ENCODE data around the gene WDFY2. TPM values are rescaled to one million over a fixed set of nuclear protein-coding genes. Genes with fewer than 3 reads are reported as not detected.
A peak's percentile ranks its signal among the peaks of the same experiment; 100 is the strongest.

Gene WDFY2
- total RNA-seq, 1 donor from 2014 or later, result 43.0 TPM

- DNase-seq, result no peak
- peaks cover 9% of the 10 kb centered on the region for H3K36me3 Mint-ChIP-seq (ENCODE audit: unreplicated experiment)
- H3K27me3 Mint-ChIP-seq (ENCODE audit: unreplicated experiment), result peaks cover 7% of the 10 kb centered on the region
- no peak overlapping the region for H3K4me3 Mint-ChIP-seq (ENCODE audit: unreplicated experiment)
- H3K9me3 Mint-ChIP-seq (ENCODE audit: unreplicated experiment), result no peaks in the 10 kb centered on the region
- no peak overlapping the region for H3K27ac Mint-ChIP-seq (ENCODE audit: unreplicated experiment)
- TF ChIP-seq, protein P1, sequence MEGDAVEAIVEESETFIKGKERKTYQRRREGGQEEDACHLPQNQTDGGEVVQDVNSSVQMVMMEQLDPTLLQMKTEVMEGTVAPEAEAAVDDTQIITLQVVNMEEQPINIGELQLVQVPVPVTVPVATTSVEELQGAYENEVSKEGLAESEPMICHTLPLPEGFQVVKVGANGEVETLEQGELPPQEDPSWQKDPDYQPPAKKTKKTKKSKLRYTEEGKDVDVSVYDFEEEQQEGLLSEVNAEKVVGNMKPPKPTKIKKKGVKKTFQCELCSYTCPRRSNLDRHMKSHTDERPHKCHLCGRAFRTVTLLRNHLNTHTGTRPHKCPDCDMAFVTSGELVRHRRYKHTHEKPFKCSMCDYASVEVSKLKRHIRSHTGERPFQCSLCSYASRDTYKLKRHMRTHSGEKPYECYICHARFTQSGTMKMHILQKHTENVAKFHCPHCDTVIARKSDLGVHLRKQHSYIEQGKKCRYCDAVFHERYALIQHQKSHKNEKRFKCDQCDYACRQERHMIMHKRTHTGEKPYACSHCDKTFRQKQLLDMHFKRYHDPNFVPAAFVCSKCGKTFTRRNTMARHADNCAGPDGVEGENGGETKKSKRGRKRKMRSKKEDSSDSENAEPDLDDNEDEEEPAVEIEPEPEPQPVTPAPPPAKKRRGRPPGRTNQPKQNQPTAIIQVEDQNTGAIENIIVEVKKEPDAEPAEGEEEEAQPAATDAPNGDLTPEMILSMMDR (IDR thresholded peaks at IDR 0.05; ENCODE audit: partially characterized antibody, unreplicated experiment), result no peak
- peaks cover 8% of the 10 kb centered on the region for H3K4me1 Mint-ChIP-seq (ENCODE audit: low read depth, unreplicated experiment)
Observed at GRCh38 chr13:51758691-51759090, 174.4 kb downstream of the WDFY2 start.

GRCh38 chr13:51759240-51759639 is 175.0 kb downstream of the WDFY2 start:
- peaks cover 6% of the 10 kb centered on the region for H3K27me3 Mint-ChIP-seq (ENCODE audit: unreplicated experiment)
- no peak overlapping the region for H3K27ac Mint-ChIP-seq (ENCODE audit: unreplicated experiment)
- H3K36me3 Mint-ChIP-seq (ENCODE audit: unreplicated experiment), result peaks cover 7% of the 10 kb centered on the region
- no peaks in the 10 kb centered on the region for H3K9me3 Mint-ChIP-seq (ENCODE audit: unreplicated experiment)
- H3K4me3 Mint-ChIP-seq (ENCODE audit: unreplicated experiment), result no peak overlapping the region
- H3K4me1 Mint-ChIP-seq (ENCODE audit: low read depth, unreplicated experiment), result peaks cover 11% of the 10 kb centered on the region
- TF ChIP-seq, protein P1 (IDR thresholded peaks at IDR 0.05; ENCODE audit: partially characterized antibody, unreplicated experiment), result no peak
- no peak for DNase-seq

DNA sequence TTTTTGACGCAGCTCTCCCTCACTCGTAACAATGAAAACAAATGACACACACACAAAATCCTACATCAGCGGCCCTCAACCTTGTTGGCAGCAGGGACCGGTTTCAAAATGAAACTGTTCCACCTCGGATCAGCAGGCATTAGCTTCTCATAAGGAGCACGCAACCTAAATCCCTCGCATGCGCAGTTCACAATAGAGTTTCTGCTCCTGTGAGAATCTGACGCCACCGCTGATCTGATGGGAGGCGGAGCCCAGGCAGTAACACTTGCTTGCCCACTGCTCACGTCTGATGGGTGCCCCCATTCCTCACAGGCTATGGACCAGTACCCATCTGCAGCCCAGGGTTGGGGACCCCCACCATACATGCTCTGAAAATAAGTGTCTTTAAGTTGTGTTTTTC is 176.3 kb downstream of the WDFY2 start:
- Mint-ChIP-seq H3K27me3 (ENCODE audit: unreplicated experiment) (peaks cover 7% of the 10 kb centered on the region), H3K4me1 (ENCODE audit: low read depth, unreplicated experiment) (peaks cover 16% of the 10 kb centered on the region), H3K36me3 (ENCODE audit: unreplicated experiment) (no peaks in the 10 kb centered on the region), H3K27ac (ENCODE audit: unreplicated experiment) (no peak overlapping the region), H3K4me3 (ENCODE audit: unreplicated experiment) (no peak overlapping the region), H3K9me3 (ENCODE audit: unreplicated experiment) (no peaks in the 10 kb centered on the region)
- DNase-seq, result no peak
- TF ChIP-seq, protein P1 (IDR thresholded peaks at IDR 0.05; ENCODE audit: partially characterized antibody, unreplicated experiment), result no peak

GRCh38 chr13:51761643-51762350 is 177.5 kb downstream of the WDFY2 start:
- DNase-seq, result no peak
- no peak overlapping the region for H3K27ac Mint-ChIP-seq (ENCODE audit: unreplicated experiment)

DNA sequence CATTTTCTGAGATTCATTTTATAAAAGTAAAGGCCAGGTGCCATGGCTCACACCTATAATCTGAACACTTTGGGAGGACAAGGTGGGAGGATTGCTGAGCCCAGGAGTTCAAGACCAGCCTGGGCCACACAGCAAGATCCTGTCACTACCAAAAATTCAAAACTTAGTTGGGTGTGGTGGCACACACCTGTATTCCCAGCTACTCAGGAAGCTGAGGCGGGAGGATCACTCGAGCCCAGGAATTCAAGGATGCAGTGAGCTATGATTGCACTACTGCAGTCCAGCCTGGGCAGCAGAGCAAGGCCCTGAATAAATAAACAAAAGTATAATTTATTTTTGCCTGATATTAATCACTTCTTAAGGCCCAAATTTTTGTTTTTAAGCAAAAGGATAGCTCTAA is 179.2 kb downstream of the WDFY2 start:
- peaks cover 22% of the 10 kb centered on the region for H3K4me1 Mint-ChIP-seq (ENCODE audit: low read depth, unreplicated experiment)
- peaks cover 14% of the 10 kb centered on the region for H3K27me3 Mint-ChIP-seq (ENCODE audit: unreplicated experiment)
- H3K36me3 Mint-ChIP-seq (ENCODE audit: unreplicated experiment), result no peaks in the 10 kb centered on the region
- DNase-seq, result no peak
- TF ChIP-seq, protein P1 (IDR thresholded peaks at IDR 0.05; ENCODE audit: partially characterized antibody, unreplicated experiment), result no peak
- H3K27ac Mint-ChIP-seq (ENCODE audit: unreplicated experiment), result no peak overlapping the region
- H3K4me3 Mint-ChIP-seq (ENCODE audit: unreplicated experiment), result no peak overlapping the region
- H3K9me3 Mint-ChIP-seq (ENCODE audit: unreplicated experiment), result peaks cover 7% of the 10 kb centered on the region

More at GRCh38 chr13:51761643-51762350, 177.5 kb downstream of the WDFY2 start:
- TF ChIP-seq, protein P1 (IDR thresholded peaks at IDR 0.05; ENCODE audit: partially characterized antibody, unreplicated experiment), result no peak
- peaks cover 16% of the 10 kb centered on the region for H3K4me1 Mint-ChIP-seq (ENCODE audit: low read depth, unreplicated experiment)
- peaks cover 2% of the 10 kb centered on the region for H3K9me3 Mint-ChIP-seq (ENCODE audit: unreplicated experiment)
- peak overlapping the region; percentile 35 for H3K4me3 Mint-ChIP-seq (ENCODE audit: unreplicated experiment)
- H3K27me3 Mint-ChIP-seq (ENCODE audit: unreplicated experiment), result peaks cover 9% of the 10 kb centered on the region
- H3K36me3 Mint-ChIP-seq (ENCODE audit: unreplicated experiment), result no peaks in the 10 kb centered on the region

All from glutamatergic neuron (in vitro differentiated cells).